GM12878 (cell line): ENCODE data around the gene MPDZ. TPM values are rescaled to one million over a fixed set of nuclear protein-coding genes. Genes with fewer than 3 reads are reported as not detected.

Experiments used
- ATAC-seq: fragments of 200-7000 bp; cut with Tn5 transposase; 3 replicates; pipeline ENCODE4 v1.9.1; 2020; ENCODE audit warnings: mild to moderate bottlenecking, moderate library complexity
- BruUV-seq: library from RNA; stranded (reverse); fragments of 400-500 nt; replicated peaks from 2 replicates; lab custom pipeline; 2021; lab: Mats Ljungman, UMichigan
- CTCF ChIA-PET: fragments of 300-600 bp; sonication (Branson Sonifier 250); formaldehyde crosslinking; extraction: SDS; loops from one replicate; lab custom pipeline; 2021; ENCODE audit warnings: inconsistent platforms; lab: Yijun Ruan, JAX
- POLR2A ChIA-PET: fragments of 350-600 bp; formaldehyde crosslinking; extraction: SDS; loops from one replicate; lab custom pipeline; 2021; ENCODE audit warnings: inconsistent platforms; lab: Charles Lee
- RAD21 ChIA-PET: fragments of 300-600 bp; sonication (Branson Sonifier 250); formaldehyde crosslinking; loops from one replicate; lab custom pipeline; 2023; ENCODE audit warnings: antibody characterized with exemption; ENCODE audit not compliant: unreplicated experiment; lab: Charles Lee
- SMC1A ChIA-PET: fragments of 300-600 bp; sonication (Branson Sonifier 250); formaldehyde crosslinking; loops from one replicate; lab custom pipeline; 2023; ENCODE audit not compliant: unreplicated experiment, uncharacterized antibody; lab: Charles Lee
- DNase-seq: peaks from one replicate; pipeline ENCODE4 v3.0.0-alpha.2; 2011; ENCODE audit warnings: low read depth, low spot score
- FAIRE-seq: peaks from 3 replicates; lab custom pipeline; 2011; peaks lifted over from hg19 to GRCh38; lab: Jason Lieb, UNC
- H2AFZ ChIP-seq: 2 replicates; pipeline ENCODE4 v1.6.0; 2011; ENCODE audit warnings: low read depth, low read length, control low read depth; ENCODE audit not compliant: control insufficient read depth
- H3K27ac ChIP-seq: 2 replicates; pipeline ENCODE4 v1.5.1; 2011; ENCODE audit warnings: control low read depth; ENCODE audit not compliant: control insufficient read depth, insufficient read depth
- H3K27me3 ChIP-seq, 2 experiments: replicated peaks in 1 of 2; 2 replicates each; pipeline versions ENCODE4 v1.6.0 to v1.6.1; 2011; ENCODE audit warnings: low read length in 1 of 2; ENCODE audit not compliant: control insufficient read depth in 2 of 2, insufficient read depth in 2 of 2
- H3K36me3 ChIP-seq, 2 experiments: 2 replicates each; pipeline ENCODE4 v1.5.1; 2011; ENCODE audit warnings: low read length in 1 of 2; ENCODE audit not compliant: control insufficient read depth in 2 of 2, insufficient read depth in 2 of 2
- H3K4me1 ChIP-seq: 2 replicates; pipeline ENCODE4 v1.6.1; 2011; ENCODE audit warnings: mild to moderate bottlenecking, low read length, moderate library complexity, mixed read lengths; ENCODE audit not compliant: control insufficient read depth, insufficient read depth
- H3K4me2 ChIP-seq: 2 replicates; pipeline ENCODE4 v1.6.0; 2011; ENCODE audit warnings: control low read depth; ENCODE audit not compliant: control insufficient read depth, insufficient read depth
- H3K4me3 ChIP-seq: fragments of 200-600 bp; sonication (generic); 2 replicates; pipeline ENCODE4 v1.5.1; 2016
- H3K79me2 ChIP-seq: 2 replicates; pipeline ENCODE4 v1.6.0; 2011; ENCODE audit warnings: low read length; ENCODE audit not compliant: control insufficient read depth, insufficient read depth
- H3K9ac ChIP-seq: 2 replicates; pipeline ENCODE4 v1.8.0; 2011; ENCODE audit warnings: low read length, control low read depth, mixed read lengths; ENCODE audit not compliant: control insufficient read depth, insufficient read depth
- H3K9me3 ChIP-seq: replicated peaks from 3 replicates; pipeline ENCODE4 v1.5.1; 2011; ENCODE audit warnings: mild to moderate bottlenecking, low read length; ENCODE audit not compliant: control insufficient read depth, insufficient read depth
- H4K20me1 ChIP-seq: 2 replicates; pipeline ENCODE4 v1.6.0; 2011; ENCODE audit not compliant: control insufficient read depth, insufficient read depth
- ASH2L ChIP-seq: fragments of 300-600, 200-600 bp; sonication (generic); IDR thresholded peaks from 2 replicates; pipeline ENCODE4 v1.6.1; 2017; ENCODE audit warnings: low read depth, mild to moderate bottlenecking, borderline replicate concordance
- DPF2 ChIP-seq: fragments of 450-650 bp; IDR thresholded peaks from 2 replicates; pipeline ENCODE4 v1.6.1; 2017; ENCODE audit warnings: mild to moderate bottlenecking
- FOXK2 ChIP-seq: fragments of 450-650 bp; IDR thresholded peaks from 2 replicates; pipeline ENCODE4 v1.6.1; 2017; ENCODE audit warnings: mild to moderate bottlenecking, moderate library complexity
- LARP7 ChIP-seq: fragments of 450-650 bp; IDR thresholded peaks from 2 replicates; pipeline ENCODE4 v1.6.1; 2017; ENCODE audit warnings: mild to moderate bottlenecking
- NBN ChIP-seq: fragments of 450-650 bp; IDR thresholded peaks from 2 replicates; pipeline ENCODE4 v1.6.1; 2016
- SIX5 ChIP-seq: IDR thresholded peaks from 2 replicates; pipeline ENCODE4 v1.6.1; 2011; ENCODE audit warnings: mild to moderate bottlenecking, low read depth, low read length, moderate library complexity; ENCODE audit not compliant: severe bottlenecking
- STAT3 ChIP-seq: IDR thresholded peaks from 2 replicates; pipeline ENCODE4 v1.6.1; 2011; ENCODE audit warnings: low read depth, low read length, improper control_type of control experiment
- TAF1 ChIP-seq: IDR thresholded peaks from 2 replicates; pipeline ENCODE4 v1.6.1; 2011; ENCODE audit warnings: mild to moderate bottlenecking, low read depth, low read length, borderline replicate concordance
- TCF12 ChIP-seq: IDR thresholded peaks from 2 replicates; pipeline ENCODE4 v1.6.1; 2011; ENCODE audit warnings: low read depth, mild to moderate bottlenecking, low read length
- YBX1 ChIP-seq: fragments of 450-650 bp; IDR thresholded peaks from 2 replicates; pipeline ENCODE4 v1.6.1; 2016; ENCODE audit warnings: antibody characterized with exemption
- WGBS: methylation state at CpG from one replicate; pipeline ENCODE4 v1.1.6; 2016; ENCODE audit warnings: low lambda C conversion rate; ENCODE audit not compliant: insufficient replicate concordance, insufficient coverage; ENCODE audit errors: missing lambda C conversion rate; 5-methylcytosine and 5-hydroxymethylcytosine counted together
- in situ Hi-C: fragments of 300-500 bp; cut with MboI; formaldehyde crosslinking; loops from 9 replicates; pipeline ENCODE4 v1.14.3; 2018; ENCODE audit warnings: mixed read lengths
- intact Hi-C: fragments of 100-400 bp; cut with micrococcal nuclease; formaldehyde crosslinking; loops from one replicate; pipeline ENCODE4 v1.14.2; 2022; ENCODE audit not compliant: unreplicated experiment
- polyA plus RNA-seq, 11 experiments: library from polyadenylated mRNA; depleted of rRNA in 4 of 11; unstranded in 6 of 11; stranded (reverse) in 5 of 11; fragments of >200 nt; fragmentation: Nextera tagmentation in 4 of 11; fragmentation: Illumina TruSeq in 1 of 11; extraction: Ambion mirVana in 4 of 11; extraction: Trizol in 1 of 11; gene quantifications; 1 replicate in 1 of 11; 2 replicates in 10 of 11; pipeline versions ENCODE4 v1.2.1 to v1.2.3, GENCODE V29; 2011 to 2016; ENCODE audit warnings: inconsistent platforms in 2 of 11, missing spikeins in 2 of 11, low read depth in 1 of 11
- total RNA-seq, 4 experiments: library from RNA; depleted of rRNA in 3 of 4; stranded (reverse); fragments of >200 nt in 3 of 4; fragmentation: Illumina TruSeq in 1 of 4; extraction: Trizol in 1 of 4; gene quantifications; 2 replicates each; pipeline versions ENCODE4 v1.2.1 to v1.2.3, GENCODE V29; 2013 to 2021

Gene MPDZ
- total and polyA plus RNA-seq, 10 of the 15 experiments (the other 5 are each of a cell fraction or from before 2014, with no cell fraction given) = 0.36 TPM; not detected in 9

DNA sequence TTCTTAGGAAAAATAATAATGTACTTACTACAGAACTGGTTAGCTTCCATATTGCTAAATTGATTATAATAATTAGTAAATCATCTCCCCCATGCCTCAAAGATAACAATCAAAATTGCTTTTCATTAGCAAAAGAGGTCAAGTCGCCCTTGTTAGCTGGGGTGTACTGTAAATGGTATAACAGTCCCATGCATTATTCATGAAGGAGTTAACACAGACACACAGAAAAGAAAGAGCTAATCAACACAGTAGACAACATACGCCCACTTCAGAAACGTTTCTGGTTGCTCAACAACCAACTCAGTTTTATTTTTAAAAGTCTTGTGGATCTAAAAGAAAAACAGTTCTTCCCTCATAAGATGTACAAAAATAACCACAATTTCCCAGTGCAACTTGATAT, 100.2 kb downstream of the MPDZ start:
- WGBS = 5% methylated on average over 3 of the region's 3 CpGs
- SMC1A ChIA-PET = no interaction called here

DNA sequence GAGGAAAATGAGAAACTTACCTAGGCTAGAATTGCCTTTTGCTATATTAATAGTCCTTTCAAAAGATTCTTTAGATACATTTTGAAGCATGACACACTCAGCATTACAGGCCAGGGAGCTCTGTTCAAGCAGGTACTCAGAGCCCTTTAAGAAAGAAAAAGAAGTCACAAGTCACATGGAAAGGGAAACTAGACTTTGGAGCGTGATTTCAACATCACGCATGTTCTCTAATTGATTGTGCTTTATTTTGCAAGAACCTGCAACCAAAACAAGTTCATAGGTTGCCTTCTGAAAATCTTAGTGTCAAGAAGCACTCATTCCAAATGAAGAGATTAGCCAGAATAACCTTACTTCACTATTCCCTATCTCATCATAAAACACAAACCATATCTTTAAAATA, 103.8 kb downstream of the MPDZ start:
- 54% methylated on average over 2 of the region's 2 CpGs for WGBS
- SMC1A ChIA-PET = interaction anchor here (0.6 kb wide), 1 partner anchor 512 kb away, joined by 5 read pairs; no protein-coding TSS in a partner anchor
- Histone ChIP-seq H3K27ac (no peak overlapping the region), H3K36me3 (no peaks in the 10 kb centered on the region), H3K4me3 (no peak overlapping the region), H3K4me1 (no peaks in the 10 kb centered on the region), H3K4me2 (no peak overlapping the region), H3K9me3 (no peaks in the 10 kb centered on the region), H3K9ac (no peak overlapping the region), H2AFZ (no peak overlapping the region), H4K20me1 (no peaks in the 10 kb centered on the region), H3K27me3 (no peaks in the 10 kb centered on the region), H3K79me2 (no peaks in the 10 kb centered on the region)
- POLR2A ChIA-PET = no interaction called here
- intact Hi-C loops = no loop called here
- TF ChIP-seq FOXK2 = no peak
- no peak for TF ChIP-seq TCF12
- no peak for TF ChIP-seq ASH2L
- no peak for ATAC-seq
- DNase-seq = no peak
- in situ Hi-C loops = no loop called here
- RAD21 ChIA-PET = no interaction called here
- FAIRE-seq = no peak
- no TSS peak for BruUV-seq
- CTCF ChIA-PET = no interaction called here

More for the DNA sequence above, 100.2 kb downstream of the MPDZ start:
- H3K27ac ChIP-seq = no peak overlapping the region
- POLR2A ChIA-PET = no interaction called here
- H4K20me1 ChIP-seq = no peaks in the 10 kb centered on the region
- no TSS peak for BruUV-seq
- H3K9ac ChIP-seq = no peak overlapping the region
- no peaks in the 10 kb centered on the region for H3K27me3 ChIP-seq
- no peak overlapping the region for H2AFZ ChIP-seq
- in situ Hi-C loops (no loop called here), intact Hi-C loops (no loop called here)
- no peak for DNase-seq
- H3K4me2 ChIP-seq = no peak overlapping the region
- TF ChIP-seq DPF2 = no peak
- no peak for TF ChIP-seq SIX5
- TF ChIP-seq ASH2L = no peak
- TF ChIP-seq STAT3 = no peak
- TF ChIP-seq NBN = no peak
- no peak for TF ChIP-seq LARP7
- TF ChIP-seq TAF1 = no peak
- TF ChIP-seq YBX1 = no peak
- H3K36me3 ChIP-seq = no peaks in the 10 kb centered on the region
- no peak for FAIRE-seq
- ATAC-seq = no peak
- H3K79me2 ChIP-seq = no peaks in the 10 kb centered on the region
- CTCF ChIA-PET = no interaction called here
- H3K9me3 ChIP-seq = no peaks in the 10 kb centered on the region
- no peaks in the 10 kb centered on the region for H3K4me1 ChIP-seq
- H3K4me3 ChIP-seq = no peak overlapping the region
- RAD21 ChIA-PET = no interaction called here
